Memory B cell (primary cell): Measurements from ENCODE around the gene CCT3.

Experiments used
- ATAC-seq: fragments of 150-1000 bp; cut with Tn5 transposase; 2 replicates; pipeline ENCODE4 v1.10.0; 2021; ENCODE audit warnings: low read depth, mild to moderate bottlenecking, moderate library complexity
- DNase-seq, 2 donors: peaks; one replicate each; pipeline ENCODE4 v3.0.0; 2022; ENCODE audit warnings: low spot score in 2 of 2
- H3K27ac Mint-ChIP-seq: one replicate; pipeline ENCODE4 v1.8.0; 2022; ENCODE audit warnings: mild to moderate bottlenecking, moderate library complexity, mixed read lengths
- H3K27me3 Mint-ChIP-seq: one replicate; pipeline ENCODE4 v1.8.0; 2022; ENCODE audit warnings: mixed read lengths
- H3K36me3 Mint-ChIP-seq: one replicate; pipeline ENCODE4 v1.8.0; 2022; ENCODE audit warnings: mild to moderate bottlenecking, mixed read lengths
- H3K4me1 Mint-ChIP-seq: one replicate; pipeline ENCODE4 v1.8.0; 2022; ENCODE audit warnings: mixed read lengths
- H3K4me3 Mint-ChIP-seq: one replicate; pipeline ENCODE4 v1.8.0; 2022; ENCODE audit warnings: mild to moderate bottlenecking, moderate library complexity, mixed read lengths
- H3K9me3 Mint-ChIP-seq: one replicate; pipeline ENCODE4 v1.8.0; 2022; ENCODE audit warnings: mixed read lengths

CCT3 gene

DNA sequence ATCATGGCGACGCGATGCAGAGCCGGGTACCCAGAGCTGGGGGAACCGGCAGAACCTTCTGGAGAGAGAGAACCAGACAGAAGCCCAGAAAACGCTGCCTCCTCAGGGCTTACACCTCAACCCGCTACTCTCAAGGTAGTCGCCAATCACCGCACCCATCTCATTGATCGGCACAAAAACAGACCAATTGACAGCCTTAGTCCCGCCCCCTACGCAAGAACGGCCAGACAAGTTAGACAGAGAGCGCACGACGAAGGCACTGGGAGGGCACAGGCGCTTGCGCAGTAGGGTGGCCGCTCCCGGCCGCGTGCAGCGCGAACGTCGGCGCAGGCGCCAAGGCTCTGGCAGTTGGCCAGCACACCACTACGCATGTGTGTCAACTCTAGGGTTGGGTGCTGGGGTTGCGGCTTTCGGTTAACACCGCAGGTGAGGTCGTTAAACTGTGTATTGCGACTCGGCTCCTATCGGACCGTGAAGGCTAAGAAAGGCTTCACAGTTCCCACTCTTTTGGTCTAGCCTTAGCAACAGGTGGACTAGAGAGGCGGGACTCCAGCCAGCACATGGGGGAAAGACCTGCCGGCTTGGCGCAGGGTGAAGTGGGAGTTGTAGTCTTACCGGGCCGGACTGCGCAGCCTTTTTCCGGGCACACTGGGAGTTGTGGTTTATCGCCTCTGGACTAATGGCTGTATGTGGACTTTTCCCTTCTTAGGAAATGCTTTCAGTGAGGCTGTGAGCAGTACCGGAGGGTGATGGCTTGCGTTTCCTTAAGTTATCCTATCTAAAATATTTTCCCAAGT lies at the start of gene CCT3, which contains the start of gene TSACC:
TSS of gene CCT3 (minus strand) at position 113 of the 797 bp plus-strand sequence. CDS start at position 5, 108 bp downstream.
TSS of gene TSACC (plus strand) at position 347 of the 797 bp plus-strand sequence. CDS start 1,232 bp downstream, outside the sequence.
- H3K4me3 Mint-ChIP-seq = peak within 1 kb of the TSS; percentile 99
- H3K27ac Mint-ChIP-seq = peak within 1 kb of the TSS; percentile 89
- no peaks in the 10 kb centered on the region for H3K9me3 Mint-ChIP-seq
- peaks cover 18% of the 10 kb centered on the region for H3K4me1 Mint-ChIP-seq
- ATAC-seq = peak; percentile 90
- H3K27me3 Mint-ChIP-seq = no peaks in the 10 kb centered on the region
- peak; percentile 100 for DNase-seq
- H3K36me3 Mint-ChIP-seq = peaks cover 3% of the 10 kb centered on the region

DNA sequence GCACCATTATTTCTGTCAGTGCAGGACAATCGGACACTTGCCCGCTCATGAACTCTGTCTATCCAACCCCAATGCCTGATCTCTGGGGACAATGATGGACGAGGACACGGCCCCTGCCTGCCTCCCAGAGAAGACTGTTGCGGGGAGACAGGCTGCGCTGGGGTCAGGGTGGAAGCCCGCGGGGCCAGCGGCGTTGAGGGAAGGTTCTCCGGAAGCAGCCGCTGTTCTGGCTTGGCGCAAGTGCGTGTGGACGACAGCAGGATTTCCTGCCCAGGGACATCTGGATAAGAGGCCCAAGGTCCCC lies 49.7 kb upstream of the CCT3 start:
- Mint-ChIP-seq H3K27me3 (peaks cover 15% of the 10 kb centered on the region), H3K4me1 (peaks cover 6% of the 10 kb centered on the region), H3K4me3 (no peak overlapping the region), H3K9me3 (no peaks in the 10 kb centered on the region), H3K27ac (no peak overlapping the region), H3K36me3 (no peaks in the 10 kb centered on the region)
- ATAC-seq (no peak), DNase-seq (no peak)

DNA sequence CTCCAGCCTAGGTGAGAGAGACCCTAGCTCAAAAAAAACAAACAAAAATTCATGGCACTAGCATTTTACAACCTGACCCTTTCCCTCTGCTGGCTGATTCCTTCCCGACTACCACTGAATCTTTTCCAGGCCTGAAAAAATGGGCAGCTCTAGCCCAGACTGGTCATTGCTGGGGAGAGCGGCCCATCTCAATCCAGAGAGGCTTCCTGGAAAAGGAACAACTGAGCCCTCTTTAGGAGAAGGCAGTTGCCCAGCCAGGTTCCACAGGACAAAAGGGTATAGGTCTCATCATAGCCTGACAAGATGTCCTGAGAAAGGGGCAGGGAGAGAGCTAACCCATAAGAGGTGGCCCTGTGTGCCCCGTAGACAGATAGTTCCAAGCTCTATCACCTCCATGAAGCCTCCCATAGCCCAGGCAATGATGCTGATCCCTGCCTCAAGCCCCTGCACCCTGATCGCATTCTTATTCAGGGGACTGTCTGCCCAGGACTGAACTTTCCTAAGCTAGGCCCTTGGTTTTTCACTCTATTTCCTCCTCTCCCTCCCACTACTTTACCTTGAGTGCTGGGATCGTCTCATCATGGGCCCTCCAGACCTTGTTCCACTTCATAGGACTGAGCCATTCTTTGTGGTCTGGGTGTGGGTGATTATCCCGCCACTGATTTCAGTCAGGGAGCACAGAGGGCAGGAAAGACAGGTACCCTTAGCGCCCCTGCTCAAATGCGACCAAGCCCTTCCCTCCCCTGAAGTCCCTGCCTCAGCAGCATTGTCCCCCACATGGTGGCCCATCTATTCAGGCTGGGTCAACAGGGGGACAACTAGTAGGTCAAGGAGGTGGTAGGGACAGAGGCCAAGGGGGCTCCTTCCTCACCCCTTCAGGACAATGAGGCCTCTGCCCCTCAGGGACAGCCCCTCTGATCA lies 49.1 kb upstream of the CCT3 start:
- no peak overlapping the region for H3K4me3 Mint-ChIP-seq
- H3K36me3 Mint-ChIP-seq = no peaks in the 10 kb centered on the region
- no peak overlapping the region for H3K27ac Mint-ChIP-seq
- ATAC-seq (no peak), DNase-seq (no peak)
- H3K4me1 Mint-ChIP-seq = peaks cover 6% of the 10 kb centered on the region
- H3K27me3 Mint-ChIP-seq = peaks cover 15% of the 10 kb centered on the region
- no peaks in the 10 kb centered on the region for H3K9me3 Mint-ChIP-seq

DNA sequence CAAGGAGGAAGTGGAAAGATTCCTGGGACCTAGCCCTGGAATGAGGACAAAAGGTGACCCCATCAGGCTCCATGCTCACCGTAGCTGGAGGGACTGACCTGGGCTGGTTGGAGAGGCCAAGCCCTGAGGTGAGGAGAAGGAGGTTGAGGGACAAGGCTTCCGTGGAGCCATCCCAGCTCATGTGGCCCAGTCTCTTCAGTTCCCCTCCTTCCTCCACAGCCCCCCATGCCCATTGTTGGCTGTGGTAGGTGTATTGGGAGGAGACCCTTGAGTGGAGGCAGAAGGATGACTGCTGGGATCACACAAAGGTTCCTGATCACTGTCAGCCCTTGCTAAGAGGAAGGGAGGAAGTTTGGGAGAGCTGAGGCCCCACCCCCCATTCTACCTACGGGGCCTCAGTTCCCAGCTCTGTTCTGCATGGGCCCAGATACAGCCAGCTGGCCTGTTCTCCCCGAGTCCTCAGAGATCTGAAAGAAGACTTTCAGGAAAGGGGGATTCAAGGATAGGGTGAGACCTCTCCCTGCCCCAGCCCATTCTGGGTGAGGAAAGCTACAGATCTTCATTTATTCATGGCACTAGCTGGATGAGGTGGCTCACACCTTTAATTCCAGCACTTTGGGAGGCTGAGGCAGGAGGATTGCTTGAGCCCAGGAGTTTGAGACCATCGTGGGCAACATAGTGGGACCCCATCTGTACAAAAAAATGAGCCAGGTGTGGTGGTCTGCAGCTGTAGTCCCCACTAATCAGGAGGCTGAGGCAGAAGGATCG lies 48.2 kb upstream of the CCT3 start:
- no peaks in the 10 kb centered on the region for H3K9me3 Mint-ChIP-seq
- peaks cover 6% of the 10 kb centered on the region for H3K4me1 Mint-ChIP-seq
- no peaks in the 10 kb centered on the region for H3K36me3 Mint-ChIP-seq
- H3K27ac Mint-ChIP-seq = no peak overlapping the region
- H3K27me3 Mint-ChIP-seq = peaks cover 15% of the 10 kb centered on the region
- H3K4me3 Mint-ChIP-seq = no peak overlapping the region
- DNase-seq (no peak), ATAC-seq (no peak)

DNA sequence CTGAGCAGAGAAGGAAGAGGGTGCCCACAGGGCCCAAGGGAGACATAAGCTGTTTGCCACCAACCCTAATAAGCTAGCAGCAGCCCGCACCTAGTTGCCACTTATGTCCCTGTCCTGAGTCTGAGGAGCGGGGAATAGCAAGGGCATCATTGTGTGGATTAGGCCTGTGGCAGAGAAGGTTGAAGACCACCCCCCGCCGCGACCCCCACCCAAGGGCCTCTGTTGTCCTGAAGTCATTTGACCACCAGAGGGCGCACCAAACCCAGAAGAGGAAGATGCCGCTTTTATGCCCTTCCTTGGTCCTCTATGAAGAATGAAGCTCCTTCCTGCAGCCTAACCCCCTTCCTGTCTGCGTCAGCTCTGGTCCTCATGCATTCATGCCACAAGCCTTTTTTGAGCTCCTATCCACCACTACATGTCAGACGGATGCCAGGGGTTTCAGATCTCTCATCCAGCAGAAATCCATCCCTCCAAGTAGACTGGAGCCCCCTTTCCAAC lies 47.5 kb upstream of the CCT3 start:
- no peaks in the 10 kb centered on the region for H3K36me3 Mint-ChIP-seq
- peaks cover 6% of the 10 kb centered on the region for H3K4me1 Mint-ChIP-seq
- no peak overlapping the region for H3K27ac Mint-ChIP-seq
- ATAC-seq (peak; percentile 72), DNase-seq (peak; percentile 72 to 75)
- peaks cover 12% of the 10 kb centered on the region for H3K27me3 Mint-ChIP-seq
- H3K9me3 Mint-ChIP-seq = no peaks in the 10 kb centered on the region
- no peak overlapping the region for H3K4me3 Mint-ChIP-seq

DNA sequence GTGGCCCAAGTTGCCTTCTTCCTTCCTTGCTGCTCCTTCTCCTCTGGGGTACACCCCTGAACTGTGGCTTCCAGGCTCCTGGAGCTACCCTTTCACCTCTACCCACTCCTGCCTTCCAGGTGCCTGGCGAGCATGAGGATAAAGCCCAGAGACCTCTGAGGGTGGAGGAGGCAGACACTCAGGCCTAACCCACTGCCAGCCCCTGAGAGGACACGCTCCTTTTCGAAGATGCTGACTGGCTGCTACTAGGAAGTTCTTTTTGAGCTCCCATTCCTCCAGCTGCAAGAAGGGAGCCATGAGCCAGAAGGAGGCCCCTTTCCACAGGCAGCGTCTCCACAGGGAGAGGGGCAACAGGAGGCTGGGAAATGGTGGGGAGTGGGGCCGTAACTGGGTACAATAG lies 46.6 kb upstream of the CCT3 start:
- no peak overlapping the region for H3K4me3 Mint-ChIP-seq
- H3K27ac Mint-ChIP-seq = no peak overlapping the region
- H3K36me3 Mint-ChIP-seq = no peaks in the 10 kb centered on the region
- ATAC-seq (no peak), DNase-seq (no peak)
- peaks cover 8% of the 10 kb centered on the region for H3K27me3 Mint-ChIP-seq
- peaks cover 6% of the 10 kb centered on the region for H3K4me1 Mint-ChIP-seq
- no peaks in the 10 kb centered on the region for H3K9me3 Mint-ChIP-seq

DNA sequence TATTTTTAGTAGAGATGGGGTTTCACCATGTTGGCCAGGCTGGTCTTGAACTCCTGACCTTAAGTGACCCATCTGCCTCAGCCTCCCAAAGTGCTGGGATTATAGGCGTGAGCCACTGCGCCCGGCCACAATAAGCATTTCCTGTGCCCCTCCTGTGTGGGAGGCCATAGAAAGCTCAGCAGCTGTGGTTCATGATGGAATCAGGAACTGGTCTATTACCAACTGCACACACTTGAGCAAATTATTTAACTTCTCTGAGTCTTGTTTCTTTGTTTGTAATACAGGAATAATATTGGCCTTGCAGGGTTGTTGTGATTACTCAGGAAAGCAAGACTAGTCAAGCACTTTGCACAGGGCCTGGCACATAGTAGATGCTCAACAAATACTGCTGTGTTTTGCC lies 45.9 kb upstream of the CCT3 start:
- H3K9me3 Mint-ChIP-seq = no peaks in the 10 kb centered on the region
- no peak overlapping the region for H3K27ac Mint-ChIP-seq
- no peak for ATAC-seq
- peaks cover 8% of the 10 kb centered on the region for H3K27me3 Mint-ChIP-seq
- H3K4me3 Mint-ChIP-seq = no peak overlapping the region
- no peak for DNase-seq
- H3K36me3 Mint-ChIP-seq = no peaks in the 10 kb centered on the region
- H3K4me1 Mint-ChIP-seq = peaks cover 6% of the 10 kb centered on the region

DNA sequence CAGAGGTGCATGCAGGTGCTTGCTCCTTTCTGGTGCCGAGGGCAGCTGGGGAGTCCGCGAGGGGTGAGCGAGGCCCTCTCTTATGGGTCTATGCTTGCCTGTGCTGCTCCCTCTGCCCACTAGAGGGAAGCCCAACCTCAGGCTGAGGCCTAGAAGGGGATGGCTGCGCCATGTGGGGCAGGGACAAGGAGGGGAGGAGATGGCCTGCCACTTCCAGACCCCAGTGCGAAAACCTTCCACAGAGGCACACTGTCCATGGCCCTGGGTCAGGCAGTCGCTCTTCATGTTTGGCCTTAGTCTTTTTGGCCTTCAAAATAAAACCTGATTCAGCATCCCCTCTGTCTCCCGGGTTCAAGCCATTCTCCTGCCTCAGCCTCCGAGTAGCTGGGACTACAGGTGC lies 44.9 kb upstream of the CCT3 start:
- DNase-seq (peak; percentile 49 to 61), ATAC-seq (peak; percentile 84)
- Mint-ChIP-seq H3K4me1 (peaks cover 6% of the 10 kb centered on the region), H3K4me3 (no peak overlapping the region), H3K36me3 (no peaks in the 10 kb centered on the region), H3K27ac (no peak overlapping the region), H3K27me3 (peaks cover 8% of the 10 kb centered on the region), H3K9me3 (no peaks in the 10 kb centered on the region)

DNA sequence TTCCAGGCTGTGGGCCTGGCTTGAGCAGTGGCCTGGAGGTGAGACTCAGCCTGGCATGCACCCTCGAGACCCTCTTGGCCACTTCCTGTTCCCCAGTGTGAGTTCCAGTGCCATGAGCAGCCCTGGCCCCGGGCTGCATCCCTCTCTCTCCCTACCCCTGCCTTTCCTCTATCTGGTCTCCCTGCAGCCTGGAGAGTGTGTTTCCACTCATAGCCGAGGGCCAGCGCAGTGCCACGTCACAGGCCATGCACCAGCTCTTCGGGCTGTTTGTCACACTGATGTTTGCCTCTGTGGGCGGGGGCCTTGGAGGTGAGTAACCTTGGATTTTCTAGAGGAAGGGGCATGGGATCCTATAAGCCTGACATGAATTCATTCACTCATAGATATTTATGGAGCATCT lies 44.5 kb upstream of the CCT3 start:
- ATAC-seq (no peak), DNase-seq (no peak)
- Mint-ChIP-seq H3K27ac (no peak overlapping the region), H3K9me3 (no peaks in the 10 kb centered on the region), H3K4me1 (peaks cover 6% of the 10 kb centered on the region), H3K4me3 (no peak overlapping the region), H3K36me3 (no peaks in the 10 kb centered on the region), H3K27me3 (peaks cover 6% of the 10 kb centered on the region)

DNA sequence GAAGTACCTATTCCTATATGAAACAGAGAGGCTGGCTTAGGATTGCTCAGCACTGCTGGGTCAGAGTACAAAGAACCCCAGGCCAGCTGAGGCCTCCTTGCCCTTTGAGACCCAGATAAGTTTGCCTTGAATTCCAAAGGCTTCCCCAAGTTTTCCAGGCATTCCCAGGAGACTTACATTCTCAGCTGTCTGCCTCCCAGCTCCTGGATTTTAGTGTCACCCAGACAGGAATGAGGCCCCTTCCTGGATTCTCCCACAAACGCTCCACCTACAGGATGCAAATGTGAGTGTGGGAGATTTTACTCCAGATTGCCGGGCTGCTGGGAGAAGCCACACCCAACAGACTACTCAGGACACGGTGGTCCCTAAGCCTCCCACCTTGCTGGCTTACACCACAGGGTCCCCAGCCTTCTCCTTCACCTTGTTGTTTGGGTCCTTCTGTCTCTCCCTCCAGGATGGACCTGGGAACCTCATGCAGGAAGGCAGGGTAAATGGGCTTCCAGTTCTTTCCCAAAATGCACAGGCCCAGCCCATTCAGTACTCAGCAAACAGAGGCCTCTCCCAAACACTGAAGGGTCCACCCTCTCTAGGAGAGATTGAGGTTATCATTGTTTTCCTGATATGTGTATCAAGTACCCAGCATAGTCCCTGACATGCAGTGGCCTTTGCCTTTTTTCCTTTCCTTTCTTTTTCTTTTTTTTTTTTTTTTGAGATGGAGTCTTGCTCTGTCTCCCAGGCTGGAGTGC lies 41.5 kb upstream of the CCT3 start:
- DNase-seq (no peak), ATAC-seq (no peak)

DNA sequence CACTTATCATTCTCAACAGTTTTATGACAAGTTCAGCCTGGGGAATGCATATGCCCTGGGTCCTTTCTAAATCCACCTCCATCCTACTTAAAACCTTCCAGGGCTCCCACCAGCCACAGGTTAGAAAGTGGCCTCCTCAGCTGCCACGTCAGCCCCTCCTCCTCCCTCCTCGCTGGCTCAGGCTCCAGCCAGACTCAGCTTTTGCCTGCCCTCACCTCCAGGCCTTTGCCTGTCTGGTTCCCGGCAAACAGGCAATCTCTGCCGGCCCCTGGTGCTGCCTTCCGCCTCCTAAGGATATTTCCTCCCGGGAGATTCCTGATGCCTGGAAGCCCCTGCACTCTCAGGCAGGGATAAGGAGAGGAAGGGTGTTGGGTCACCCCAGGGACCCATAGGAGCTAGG lies 40.5 kb upstream of the CCT3 start:
- Mint-ChIP-seq H3K27ac (no peak overlapping the region), H3K9me3 (no peaks in the 10 kb centered on the region), H3K36me3 (no peaks in the 10 kb centered on the region), H3K4me1 (no peaks in the 10 kb centered on the region), H3K4me3 (no peak overlapping the region), H3K27me3 (peaks cover 6% of the 10 kb centered on the region)
- no peak for ATAC-seq
- no peak for DNase-seq

More for the DNA sequence above, 41.5 kb upstream of the CCT3 start:
- H3K36me3 Mint-ChIP-seq = no peaks in the 10 kb centered on the region
- H3K27me3 Mint-ChIP-seq = peaks cover 4% of the 10 kb centered on the region
- H3K27ac Mint-ChIP-seq = no peak overlapping the region
- H3K4me3 Mint-ChIP-seq = no peak overlapping the region
- no peaks in the 10 kb centered on the region for H3K4me1 Mint-ChIP-seq
- H3K9me3 Mint-ChIP-seq = no peaks in the 10 kb centered on the region

DNA sequence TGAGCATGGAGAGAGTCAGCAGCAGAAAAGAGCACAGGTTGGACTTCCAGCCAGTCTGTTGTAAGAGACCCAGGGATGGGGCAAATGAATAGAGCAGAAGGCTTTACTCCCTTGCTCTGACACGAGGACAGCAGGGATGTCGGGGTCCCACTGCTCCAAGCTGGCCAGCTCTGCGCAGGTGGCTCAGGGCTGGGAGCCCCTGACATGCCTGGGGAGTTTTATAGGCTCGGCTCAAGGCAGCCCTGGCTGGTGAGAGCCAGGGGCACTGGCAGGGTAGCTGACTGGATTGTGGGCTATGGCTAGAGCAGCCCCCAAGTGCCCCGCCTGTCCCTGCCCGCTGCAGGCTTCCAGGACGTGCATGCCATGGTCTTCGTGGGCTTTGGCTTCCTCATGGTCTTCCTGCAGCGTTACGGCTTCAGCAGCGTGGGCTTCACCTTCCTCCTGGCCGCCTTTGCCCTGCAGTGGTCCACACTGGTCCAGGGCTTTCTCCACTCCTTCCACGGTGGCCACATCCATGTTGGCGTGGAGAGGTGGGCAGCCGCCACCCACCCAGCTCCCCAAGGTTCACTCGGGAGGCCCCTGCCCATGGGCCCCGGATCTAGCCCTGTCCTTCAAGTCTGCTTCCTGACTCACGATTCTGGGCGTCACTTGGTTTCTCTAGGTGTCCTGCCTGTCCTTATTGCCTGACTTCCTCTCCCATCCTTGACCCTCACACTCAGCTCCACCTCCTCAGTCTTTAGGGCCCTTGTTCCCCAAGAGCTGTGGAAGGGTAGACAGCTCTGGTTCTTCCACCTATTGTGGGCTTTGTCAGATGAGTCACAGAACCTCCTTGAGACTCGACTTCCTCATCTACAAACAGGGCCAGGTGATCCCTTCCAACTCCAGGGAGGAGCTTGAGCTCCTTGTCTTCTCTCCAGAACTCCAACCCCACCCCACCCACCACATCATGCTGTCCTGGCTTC lies 39.1 kb upstream of the CCT3 start:
- Mint-ChIP-seq H3K4me3 (no peak overlapping the region), H3K4me1 (no peaks in the 10 kb centered on the region), H3K9me3 (no peaks in the 10 kb centered on the region), H3K27me3 (peaks cover 9% of the 10 kb centered on the region), H3K36me3 (no peaks in the 10 kb centered on the region), H3K27ac (no peak overlapping the region)
- no peak for DNase-seq
- no peak for ATAC-seq
